Nephron progenitor cell (in vitro differentiated cells): ENCODE measurements around the gene STKLD1.

Experiments
- DNase-seq: peaks from one replicate; pipeline ENCODE4 v3.0.0; 2021
- H3K27ac Mint-ChIP-seq: 2 replicates; pipeline ENCODE4 v1.8.0; 2021; ENCODE audit warnings: mild to moderate bottlenecking, moderate library complexity, mixed read lengths
- H3K27me3 Mint-ChIP-seq: 2 replicates; pipeline ENCODE4 v1.8.0; 2021; ENCODE audit warnings: mild to moderate bottlenecking, low read depth, mixed read lengths; ENCODE audit not compliant: poor library complexity
- H3K36me3 Mint-ChIP-seq: 2 replicates; pipeline ENCODE4 v1.8.0; 2021; ENCODE audit warnings: low read depth, mixed read lengths
- H3K4me1 Mint-ChIP-seq: 2 replicates; pipeline ENCODE4 v1.8.0; 2021; ENCODE audit warnings: mixed read lengths
- H3K4me3 Mint-ChIP-seq: 2 replicates; pipeline ENCODE4 v1.8.0; 2021; ENCODE audit warnings: mild to moderate bottlenecking, moderate library complexity, mixed read lengths
- H3K9me3 Mint-ChIP-seq: 2 replicates; pipeline ENCODE4 v1.8.0; 2021; ENCODE audit warnings: mild to moderate bottlenecking, moderate library complexity, mixed read lengths
- TF ChIP-seq, protein P1 (sequence below): fragments of 200-600 bp; sonication (generic); IDR thresholded peaks from 2 replicates; pipeline ENCODE4 v1.5.0; 2021; ENCODE audit warnings: antibody characterized with exemption

The STKLD1 gene

DNA sequence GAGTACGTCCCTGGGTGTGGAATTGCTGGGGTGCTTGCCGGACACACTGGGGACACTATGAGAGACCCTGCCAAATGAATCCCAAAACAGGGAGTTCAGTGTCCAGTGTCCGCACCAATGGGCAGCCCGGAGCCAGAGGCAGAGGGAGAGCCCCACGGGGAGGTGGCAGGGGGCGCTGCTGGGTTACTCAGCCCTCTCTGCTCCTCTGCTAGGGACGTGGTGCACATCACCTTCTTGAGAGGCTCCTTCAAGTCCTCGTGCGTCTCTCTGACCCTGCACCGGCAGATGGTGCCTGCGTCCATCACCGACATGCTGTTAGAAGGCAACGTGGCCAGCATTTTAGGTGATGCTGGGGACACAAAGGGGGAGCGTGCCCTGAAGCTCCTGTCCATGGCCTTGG is 20.8 kb downstream of the STKLD1 start:
- peak; percentile 61 for DNase-seq
- Mint-ChIP-seq H3K4me1 (peaks cover 20% of the 10 kb centered on the region), H3K36me3 (no peaks in the 10 kb centered on the region), H3K4me3 (no peak overlapping the region), H3K27ac (no peak overlapping the region), H3K9me3 (peaks cover 4% of the 10 kb centered on the region), H3K27me3 (peaks cover 12% of the 10 kb centered on the region)
- TF ChIP-seq, protein P1, sequence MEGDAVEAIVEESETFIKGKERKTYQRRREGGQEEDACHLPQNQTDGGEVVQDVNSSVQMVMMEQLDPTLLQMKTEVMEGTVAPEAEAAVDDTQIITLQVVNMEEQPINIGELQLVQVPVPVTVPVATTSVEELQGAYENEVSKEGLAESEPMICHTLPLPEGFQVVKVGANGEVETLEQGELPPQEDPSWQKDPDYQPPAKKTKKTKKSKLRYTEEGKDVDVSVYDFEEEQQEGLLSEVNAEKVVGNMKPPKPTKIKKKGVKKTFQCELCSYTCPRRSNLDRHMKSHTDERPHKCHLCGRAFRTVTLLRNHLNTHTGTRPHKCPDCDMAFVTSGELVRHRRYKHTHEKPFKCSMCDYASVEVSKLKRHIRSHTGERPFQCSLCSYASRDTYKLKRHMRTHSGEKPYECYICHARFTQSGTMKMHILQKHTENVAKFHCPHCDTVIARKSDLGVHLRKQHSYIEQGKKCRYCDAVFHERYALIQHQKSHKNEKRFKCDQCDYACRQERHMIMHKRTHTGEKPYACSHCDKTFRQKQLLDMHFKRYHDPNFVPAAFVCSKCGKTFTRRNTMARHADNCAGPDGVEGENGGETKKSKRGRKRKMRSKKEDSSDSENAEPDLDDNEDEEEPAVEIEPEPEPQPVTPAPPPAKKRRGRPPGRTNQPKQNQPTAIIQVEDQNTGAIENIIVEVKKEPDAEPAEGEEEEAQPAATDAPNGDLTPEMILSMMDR = peak; percentile 38

DNA sequence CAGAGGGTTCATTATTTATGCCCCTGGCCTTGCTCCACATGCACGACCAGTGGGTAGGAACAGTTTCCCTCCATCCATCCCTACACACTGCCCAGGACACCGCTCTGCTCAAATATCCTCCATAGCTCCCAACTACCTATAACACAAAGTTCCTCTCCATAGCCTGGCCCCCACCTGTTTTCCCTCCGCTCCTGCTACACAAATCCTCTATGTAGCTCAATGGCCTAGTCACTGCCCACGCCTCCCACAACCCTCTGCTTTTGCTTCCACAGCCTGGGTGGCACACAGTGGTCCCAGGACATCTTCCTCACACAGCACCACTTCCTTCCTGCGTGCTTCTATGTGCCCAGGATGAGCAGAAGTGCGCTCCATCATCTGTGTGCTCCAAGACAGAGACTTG is 21.2 kb downstream of the STKLD1 start:
- Mint-ChIP-seq H3K4me3 (no peak overlapping the region), H3K27me3 (peaks cover 8% of the 10 kb centered on the region), H3K4me1 (peaks cover 20% of the 10 kb centered on the region), H3K27ac (no peak overlapping the region), H3K9me3 (peaks cover 1% of the 10 kb centered on the region), H3K36me3 (no peaks in the 10 kb centered on the region)
- TF ChIP-seq, protein P1 = no peak
- DNase-seq = no peak

DNA sequence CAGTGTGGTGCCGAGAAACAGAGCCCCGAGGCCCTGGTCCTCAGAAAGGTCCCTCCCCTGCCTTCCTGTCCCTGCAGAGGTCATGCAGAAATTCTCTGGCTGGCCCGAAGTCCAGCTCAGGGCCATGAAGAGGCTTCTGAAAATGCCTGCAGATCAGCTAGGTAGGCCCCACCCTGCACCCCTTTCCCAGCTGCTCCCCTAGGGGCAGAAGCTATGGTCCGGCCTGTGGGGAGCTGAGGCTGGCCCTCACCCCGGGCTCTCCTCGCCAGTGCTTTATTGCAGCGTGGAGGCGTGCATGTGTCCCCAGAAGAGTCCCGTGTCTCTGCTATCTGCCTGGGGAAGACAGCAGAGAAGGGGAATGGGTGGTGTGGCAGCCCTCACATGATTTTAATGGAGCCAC is 21.7 kb downstream of the STKLD1 start:
- Mint-ChIP-seq H3K27me3 (peaks cover 7% of the 10 kb centered on the region), H3K27ac (no peak overlapping the region), H3K36me3 (no peaks in the 10 kb centered on the region), H3K4me1 (peaks cover 20% of the 10 kb centered on the region), H3K4me3 (no peak overlapping the region), H3K9me3 (no peaks in the 10 kb centered on the region)
- DNase-seq = no peak
- TF ChIP-seq, protein P1 = no peak

DNA sequence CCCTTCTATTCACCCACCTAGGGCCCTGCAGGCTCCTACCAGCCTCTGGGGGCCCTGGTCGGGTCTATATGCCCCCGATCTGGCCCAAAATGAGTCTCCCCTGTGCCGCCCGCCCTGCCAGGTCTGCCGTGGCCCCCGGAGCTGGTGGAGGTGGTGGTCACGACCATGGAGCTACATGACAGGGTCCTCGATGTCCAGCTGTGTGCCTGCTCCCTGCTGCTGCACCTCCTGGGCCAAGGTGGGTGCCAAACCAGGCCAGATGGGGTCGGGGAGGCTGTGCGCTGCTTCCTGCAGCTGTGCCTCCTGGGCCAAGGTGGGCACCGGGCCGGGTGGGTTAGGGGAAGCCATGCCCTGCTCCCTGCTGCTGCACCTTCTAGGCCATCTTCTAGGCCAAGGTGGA is 24.1 kb downstream of the STKLD1 start:
- peaks cover 3% of the 10 kb centered on the region for H3K27me3 Mint-ChIP-seq
- H3K4me1 Mint-ChIP-seq = peaks cover 19% of the 10 kb centered on the region
- peaks cover 2% of the 10 kb centered on the region for H3K36me3 Mint-ChIP-seq
- TF ChIP-seq, protein P1 = no peak
- no peak for DNase-seq
- H3K4me3 Mint-ChIP-seq = no peak overlapping the region
- H3K27ac Mint-ChIP-seq = no peak overlapping the region
- H3K9me3 Mint-ChIP-seq = no peaks in the 10 kb centered on the region

DNA sequence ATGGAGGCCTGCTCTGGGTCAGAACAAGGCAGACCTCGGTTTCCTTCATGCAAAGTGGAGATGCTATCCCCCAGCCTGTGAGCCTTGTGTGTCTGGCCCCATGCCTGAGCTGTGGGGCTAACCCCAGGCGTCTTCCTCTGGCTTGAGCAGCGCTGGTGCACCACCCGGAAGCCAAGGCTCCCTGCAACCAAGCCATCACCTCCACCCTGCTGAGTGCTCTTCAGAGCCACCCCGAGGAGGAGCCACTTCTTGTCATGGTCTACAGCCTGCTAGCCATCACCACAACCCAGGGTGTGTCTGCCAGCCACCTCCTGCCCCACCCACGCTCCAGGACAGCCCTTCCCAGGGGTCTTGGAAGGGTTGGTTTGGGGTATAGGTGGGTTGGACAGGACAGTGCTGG is 25.4 kb downstream of the STKLD1 start:
- Mint-ChIP-seq H3K4me1 (peaks cover 16% of the 10 kb centered on the region), H3K27me3 (no peaks in the 10 kb centered on the region), H3K36me3 (peaks cover 15% of the 10 kb centered on the region), H3K27ac (no peak overlapping the region), H3K9me3 (no peaks in the 10 kb centered on the region), H3K4me3 (no peak overlapping the region)
- no peak for DNase-seq
- TF ChIP-seq, protein P1 = no peak

DNA sequence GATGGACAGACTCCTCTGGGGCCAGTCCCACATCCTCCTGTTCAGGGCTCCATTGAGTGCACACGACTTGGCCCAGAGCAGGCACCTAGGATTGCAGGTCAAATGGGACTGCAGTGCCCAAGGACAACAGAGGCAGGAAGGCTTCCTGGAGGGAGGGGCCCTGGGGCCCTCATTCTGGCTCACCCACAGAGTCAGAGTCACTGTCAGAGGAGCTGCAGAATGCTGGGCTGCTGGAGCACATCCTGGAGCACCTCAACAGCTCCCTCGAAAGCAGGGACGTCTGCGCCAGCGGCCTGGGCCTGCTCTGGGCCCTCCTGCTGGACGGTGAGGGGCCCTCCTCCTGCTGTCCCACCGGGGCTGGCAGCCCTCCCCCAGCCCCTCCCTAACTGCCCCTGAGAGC is 26.5 kb downstream of the STKLD1 start:
- H3K27me3 Mint-ChIP-seq = no peaks in the 10 kb centered on the region
- H3K4me1 Mint-ChIP-seq = peaks cover 10% of the 10 kb centered on the region
- TF ChIP-seq, protein P1 = no peak
- H3K4me3 Mint-ChIP-seq = no peak overlapping the region
- H3K36me3 Mint-ChIP-seq = peaks cover 24% of the 10 kb centered on the region
- DNase-seq = no peak
- no peaks in the 10 kb centered on the region for H3K9me3 Mint-ChIP-seq
- H3K27ac Mint-ChIP-seq = no peak overlapping the region
